HCT116 (cell line): ENCODE measurements around the gene C1orf50. TPM values are rescaled to one million over a fixed set of nuclear protein-coding genes. Genes with fewer than 3 reads are reported as not detected.

ENCODE experiments used
- ATAC-seq: fragments of 200-7000 bp; cut with Tn5 transposase; 2 replicates; pipeline ENCODE4 v1.9.1; 2020; ENCODE audit warnings: mild to moderate bottlenecking, moderate library complexity
- BruUV-seq: library from RNA; stranded (reverse); fragments of 400-500 nt; replicated peaks from 2 replicates; lab custom pipeline; 2021; lab: Mats Ljungman, UMichigan
- CTCF ChIA-PET: fragments of 300-600 bp; sonication (Branson Sonifier 250); formaldehyde crosslinking; loops from one replicate; lab custom pipeline; 2021; ENCODE audit warnings: antibody characterized with exemption; lab: Charles Lee
- POLR2A ChIA-PET: fragments of 300-600, 350-600 bp; sonication (Branson Sonifier 250); formaldehyde crosslinking; loops from one replicate; lab custom pipeline; 2021; ENCODE audit warnings: antibody characterized with exemption; lab: Charles Lee
- RAD21 ChIA-PET, 2 experiments: fragments of 300-600 bp; sonication (Branson Sonifier 250); formaldehyde crosslinking; loops; one replicate each; lab custom pipeline; 2023; ENCODE audit warnings: low total read pairs in 2 of 2; ENCODE audit not compliant: uncharacterized antibody in 2 of 2, unreplicated experiment in 2 of 2, low non-redundant PET in 1 of 2; lab: Charles Lee
- DNase-seq: peaks from one replicate; pipeline ENCODE4 v3.0.0-alpha.2; 2010; ENCODE audit warnings: low read depth, low spot score
- H2AFZ ChIP-seq: fragments of 200-600 bp; shearing (Covaris generic), sonication (generic); 2 replicates; pipeline ENCODE4 v1.6.1; 2017; ENCODE audit warnings: low read depth, mixed run types, mixed read lengths, antibody characterized with exemption, low read length; ENCODE audit not compliant: poor library complexity, severe bottlenecking
- H3K27ac ChIP-seq: 2 replicates; pipeline ENCODE4 v1.5.1; 2012; ENCODE audit warnings: low read depth, low read length
- H3K27me3 ChIP-seq: fragments of 200-600 bp; sonication (generic); 2 replicates; pipeline ENCODE4 v1.6.1; 2016; ENCODE audit warnings: mixed run types, low read length, mixed read lengths; ENCODE audit not compliant: insufficient read depth
- H3K36me3 ChIP-seq, 2 experiments: fragments of 200-500 bp in 1 of 2; fragments of 200-600 bp in 1 of 2; sonication (Bioruptor generic) in 1 of 2; sonication (generic) in 1 of 2; 2 replicates each; pipeline versions ENCODE4 v1.5.1 to v1.6.1; 2014 to 2016; ENCODE audit warnings: low read length in 2 of 2, inconsistent platforms in 1 of 2, mixed read lengths in 1 of 2, mixed run types in 1 of 2; ENCODE audit not compliant: insufficient read depth in 2 of 2, control insufficient read depth in 1 of 2
- H3K4me1 ChIP-seq, 2 experiments: fragments of 200-600 bp in 1 of 2; sonication (generic) in 1 of 2; 2 replicates each; pipeline versions ENCODE4 v1.5.1 to v1.6.1; 2012 to 2017; ENCODE audit warnings: low read length in 2 of 2, inconsistent platforms in 1 of 2, mild to moderate bottlenecking in 1 of 2, mixed read lengths in 1 of 2, mixed run types in 1 of 2, moderate library complexity in 1 of 2; ENCODE audit not compliant: insufficient read depth in 2 of 2, control insufficient read depth in 1 of 2
- H3K4me2 ChIP-seq: fragments of 200-600 bp; sonication (generic); 2 replicates; pipeline ENCODE4 v1.6.1; 2017; ENCODE audit warnings: mixed run types, low read length, mixed read lengths
- H3K4me3 ChIP-seq, 2 experiments: fragments of 200-600 bp in 1 of 2; sonication (generic) in 1 of 2; replicated peaks in 1 of 2; 2 replicates each; pipeline ENCODE4 v1.5.1; 2011 to 2016; ENCODE audit warnings: low read length in 2 of 2, control low read depth in 1 of 2, low read depth in 1 of 2, mild to moderate bottlenecking in 1 of 2, mixed read lengths in 1 of 2, mixed run types in 1 of 2
- H3K79me2 ChIP-seq: fragments of 200-600 bp; sonication (generic); 2 replicates; pipeline ENCODE4 v1.6.1; 2017; ENCODE audit warnings: mild to moderate bottlenecking, mixed run types, low read length, moderate library complexity, mixed read lengths; ENCODE audit not compliant: insufficient read depth
- H3K9ac ChIP-seq: fragments of 200-600 bp; sonication (generic); 2 replicates; pipeline ENCODE4 v1.6.1; 2016; ENCODE audit warnings: low read length, mixed read lengths
- H3K9me2 ChIP-seq: fragments of 200-600 bp; sonication (generic), shearing (Covaris generic); 2 replicates; pipeline ENCODE4 v1.6.1; 2017; ENCODE audit warnings: mixed run types, mild to moderate bottlenecking, moderate library complexity; ENCODE audit not compliant: insufficient read depth
- H3K9me3 ChIP-seq, 2 experiments: fragments of 200-500 bp in 1 of 2; fragments of 200-600 bp in 1 of 2; sonication (Bioruptor generic) in 1 of 2; sonication (generic) in 1 of 2; 2 replicates each; pipeline ENCODE4 v1.6.1; 2014 to 2017; ENCODE audit warnings: low read length in 2 of 2, mixed read lengths in 2 of 2, inconsistent platforms in 1 of 2, low read depth in 1 of 2, mild to moderate bottlenecking in 1 of 2, mixed run types in 1 of 2, moderate library complexity in 1 of 2; ENCODE audit not compliant: control insufficient read depth in 1 of 2, insufficient read depth in 1 of 2
- H4K20me1 ChIP-seq: fragments of 200-600 bp; sonication (generic), shearing (Covaris generic); 2 replicates; pipeline ENCODE4 v1.6.1; 2017; ENCODE audit warnings: mixed run types, mild to moderate bottlenecking, moderate library complexity; ENCODE audit not compliant: insufficient read depth
- CEBPB ChIP-seq: IDR thresholded peaks from 2 replicates; pipeline ENCODE4 v1.6.1; 2012; ENCODE audit warnings: low read depth
- EGR1 ChIP-seq: IDR thresholded peaks from 2 replicates; pipeline ENCODE4 v1.6.1; 2012; ENCODE audit warnings: low read depth
- ELF1 ChIP-seq: IDR thresholded peaks from 2 replicates; pipeline ENCODE4 v1.6.1; 2012; ENCODE audit warnings: low read depth, borderline replicate concordance
- EZH2phosphoT487 ChIP-seq: fragments of 200-600 bp; IDR thresholded peaks from 2 replicates; pipeline ENCODE4 v1.6.1; 2018; ENCODE audit warnings: antibody characterized with exemption, borderline replicate concordance
- JUND ChIP-seq: IDR thresholded peaks from 2 replicates; pipeline ENCODE4 v1.6.1; 2012
- POLR2AphosphoS5 ChIP-seq: IDR thresholded peaks from 2 replicates; pipeline ENCODE4 v1.6.1; 2011; ENCODE audit warnings: mild to moderate bottlenecking, low read depth, low read length, moderate library complexity
- REST ChIP-seq: IDR thresholded peaks from 2 replicates; pipeline ENCODE4 v1.6.1; 2012; ENCODE audit warnings: low read depth
- SP1 ChIP-seq: IDR thresholded peaks from 2 replicates; pipeline ENCODE4 v1.6.1; 2012; ENCODE audit warnings: low read depth
- TCF7L2 ChIP-seq: IDR thresholded peaks from 2 replicates; pipeline ENCODE4 v1.7.0; 2011; ENCODE audit warnings: borderline replicate concordance, inconsistent platforms; ENCODE audit not compliant: insufficient read depth, insufficient read length; ENCODE audit errors: extremely low read depth
- ZBTB33 ChIP-seq: IDR thresholded peaks from 2 replicates; pipeline ENCODE4 v1.6.1; 2011; ENCODE audit warnings: mild to moderate bottlenecking, low read length, moderate library complexity; ENCODE audit not compliant: insufficient replicate concordance; ENCODE audit errors: extremely low read depth
- intact Hi-C: fragments of 100-400 bp; cut with micrococcal nuclease; formaldehyde crosslinking; loops from 2 replicates; pipeline ENCODE4 v1.10.0; 2022
- total RNA-seq: library from RNA; stranded (reverse); gene quantifications from one replicate; pipeline ENCODE4 v1.2.1, GENCODE V29; 2021; ENCODE audit not compliant: unreplicated experiment

Gene C1orf50
- total RNA-seq, 1 experiment from 2014 or later, result 5.8 TPM

- ATAC-seq (peak; percentile 28), DNase-seq (no peak)
- Histone ChIP-seq H4K20me1 (no peaks in the 10 kb centered on the region; the same call in 1 of the 2 replicates), H2AFZ (no peak overlapping the region), H3K27me3 (no peaks in the 10 kb centered on the region), H3K4me3 (peak overlapping the region; percentile 76 to 84), H3K27ac (peak overlapping the region; percentile 69), H3K9me3 (no peaks in the 10 kb centered on the region), H3K9ac (peak overlapping the region; percentile 81), H3K4me1 (peaks cover 11 to 18% of the 10 kb centered on the region in 2 experiments; a peak in 3 of 4 replicates), H3K9me2 (no peaks in the 10 kb centered on the region), H3K79me2 (peaks cover 19% of the 10 kb centered on the region), H3K4me2 (peak overlapping the region; percentile 77), H3K36me3 (no peaks in the 10 kb centered on the region)
- intact Hi-C loops, result loop anchor here (10.0 kb wide), 1 partner anchor 1423 kb away; no protein-coding TSS in a partner anchor
- ChIA-PET CTCF (interaction anchor here (0.7 to 3.4 kb wide), 8 partner anchors 9 to 306 kb away, joined by 3 to 25 read pairs (median 8); partner anchors contain the start of gene ZNF691), POLR2A (interaction anchor here (1.4 to 1.9 kb wide), 2 partner anchors 11 to 85 kb away, joined by 4 to 5 read pairs; partner anchors contain the start of gene YBX1), RAD21 (interaction anchor here (1.0 to 1.7 kb wide), 2 partner anchors 306 kb away, joined by 6 to 8 read pairs; no protein-coding TSS in a partner anchor)
- no peak for TF ChIP-seq EGR1
- TF ChIP-seq ELF1, result no peak
- no peak for TF ChIP-seq TCF7L2
- TF ChIP-seq REST, result no peak
- no peak for TF ChIP-seq ZBTB33
- no peak for TF ChIP-seq POLR2AphosphoS5
- no peak for TF ChIP-seq SP1
- no peak for TF ChIP-seq CEBPB
- no peak for TF ChIP-seq JUND
- TF ChIP-seq EZH2phosphoT487, result no peak
- no TSS peak for BruUV-seq
These were observed 506 bp downstream of the C1orf50 start for GRCh38 chr1:42767510-42768000.
